Common myeloid progenitor, CD34-positive (primary cell): ENCODE measurements around the gene P3H1.

Experiments used
- CTCF ChIA-PET: fragments of 350-600 bp; sonication (Branson Sonifier 250); formaldehyde crosslinking; loops from one replicate; lab custom pipeline; 2021; ENCODE audit warnings: antibody characterized with exemption; lab: Charles Lee
- POLR2A ChIA-PET: fragments of 350-600 bp; sonication (Branson Sonifier 250); formaldehyde crosslinking; loops from one replicate; lab custom pipeline; 2021; ENCODE audit warnings: antibody characterized with exemption; lab: Charles Lee
- DNase-seq, 3 donors: peaks; one replicate each; pipeline versions ENCODE4 v3.0.0 to v3.0.0-alpha.2; 2013
- H3K27ac ChIP-seq, 2 experiments: 1 replicate in 1 of 2; 2 replicates in 1 of 2; pipeline ENCODE4 v1.7.0; 2013; ENCODE audit warnings: inconsistent platforms in 2 of 2, low read length in 2 of 2, mild to moderate bottlenecking in 2 of 2, low read depth in 1 of 2, moderate library complexity in 1 of 2; ENCODE audit not compliant: severe bottlenecking in 2 of 2, insufficient read depth in 1 of 2, poor library complexity in 1 of 2
- H3K27me3 ChIP-seq, 5 experiments: replicated peaks in 2 of 5; 1 replicate in 3 of 5; 2 replicates in 2 of 5; pipeline versions ENCODE4 v1.6.1 to v1.7.0; 2013; ENCODE audit warnings: low read length in 4 of 5, mild to moderate bottlenecking in 2 of 5, moderate library complexity in 2 of 5, inconsistent platforms in 1 of 5; ENCODE audit not compliant: insufficient read depth in 5 of 5, control insufficient read depth in 4 of 5
- H3K36me3 ChIP-seq, 4 experiments: 1 replicate in 2 of 4; 2 replicates in 2 of 4; pipeline versions ENCODE4 v1.6.1 to v1.7.0; 2013; ENCODE audit warnings: low read length in 3 of 4, control low read depth in 1 of 4, mild to moderate bottlenecking in 1 of 4; ENCODE audit not compliant: control insufficient read depth in 4 of 4, insufficient read depth in 4 of 4
- H3K4me1 ChIP-seq, 4 experiments: 1 replicate in 3 of 4; 2 replicates in 1 of 4; pipeline versions ENCODE4 v1.6.1 to v1.7.1; 2013; ENCODE audit warnings: low read length in 3 of 4, mild to moderate bottlenecking in 3 of 4, control low read depth in 1 of 4, inconsistent platforms in 1 of 4, moderate library complexity in 1 of 4; ENCODE audit not compliant: control insufficient read depth in 4 of 4, insufficient read depth in 4 of 4; ENCODE audit errors: control extremely low read depth in 1 of 4
- H3K4me3 ChIP-seq, 7 experiments: 1 replicate in 4 of 7; 2 replicates in 3 of 7; pipeline versions ENCODE4 v1.5.1 to v1.7.0; 2013; ENCODE audit warnings: mild to moderate bottlenecking in 7 of 7, low read length in 6 of 7, moderate library complexity in 6 of 7, inconsistent platforms in 2 of 7, low read depth in 2 of 7, control low read depth in 1 of 7; ENCODE audit not compliant: insufficient read depth in 4 of 7, control insufficient read depth in 1 of 7; ENCODE audit errors: extremely low read depth in 1 of 7
- H3K9me3 ChIP-seq, 5 experiments: 1 replicate in 4 of 5; 2 replicates in 1 of 5; pipeline versions ENCODE4 v1.6.1 to v1.7.1; 2013; ENCODE audit warnings: low read length in 4 of 5, mild to moderate bottlenecking in 2 of 5, inconsistent platforms in 1 of 5, low read depth in 1 of 5, moderate library complexity in 1 of 5; ENCODE audit not compliant: control insufficient read depth in 4 of 5, insufficient read depth in 2 of 5; ENCODE audit errors: control extremely low read depth in 1 of 5
- WGBS: methylation state at CpG from one replicate; pipeline ENCODE4 v1.1.5; 2013; ENCODE audit not compliant: insufficient coverage; 5-methylcytosine and 5-hydroxymethylcytosine counted together

P3H1 gene

DNA sequence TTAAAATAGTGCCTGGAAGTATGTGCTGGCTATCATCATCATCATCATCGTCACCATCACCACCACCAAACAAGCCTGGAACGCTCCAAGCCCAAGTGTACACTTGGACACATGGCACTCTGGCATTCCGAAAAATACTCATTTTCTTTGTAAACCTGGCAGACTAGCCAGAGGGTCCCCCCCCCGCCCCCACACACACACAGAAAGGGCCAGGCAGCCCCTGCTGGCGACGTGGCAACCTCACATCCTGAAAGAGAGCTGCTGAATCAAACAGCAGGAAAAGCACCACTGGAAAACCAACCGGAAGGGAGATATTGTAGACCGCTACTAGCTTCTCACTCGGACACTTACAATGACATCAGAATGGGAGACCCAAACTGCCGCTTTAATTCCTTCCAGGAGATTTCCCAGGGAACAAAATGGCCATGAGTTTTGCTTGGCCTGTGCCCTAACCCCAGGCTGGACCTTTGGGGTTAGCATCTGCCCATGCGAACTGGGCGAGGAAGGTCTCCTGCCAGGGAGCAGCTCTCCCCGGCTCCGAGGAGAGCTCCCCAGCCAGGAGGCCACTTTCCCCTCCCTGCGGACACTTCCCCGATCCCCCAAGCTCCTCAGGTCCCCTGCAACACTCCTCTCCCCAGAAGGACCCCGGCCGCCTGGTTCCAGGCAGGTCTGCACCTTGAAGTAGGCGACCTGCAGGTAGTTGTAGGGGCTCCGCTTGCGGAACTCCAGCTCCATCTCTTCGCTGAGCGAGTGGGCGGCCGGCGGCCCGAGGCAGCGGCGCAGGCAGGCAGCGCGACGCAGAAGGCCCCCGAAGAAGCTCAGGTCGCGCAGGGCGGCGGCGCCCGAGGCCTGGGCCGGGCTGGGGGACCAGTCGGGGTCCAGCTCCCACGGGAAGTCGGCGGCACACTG lies 742 bp downstream of the P3H1 start:
- no peaks in the 10 kb centered on the region for H3K9me3 ChIP-seq
- H3K4me1 ChIP-seq: peaks cover 26 to 38% (median 33%) of the 10 kb centered on the region in 4 experiments
- no peaks in the 10 kb centered on the region for H3K27me3 ChIP-seq
- H3K4me3 ChIP-seq: peak overlapping the region; percentile 81 to 98 (median 96)
- POLR2A ChIA-PET: interaction anchor here (0.6 to 1.2 kb wide), 4 partner anchors 50 to 84 kb away, joined by 3 to 8 read pairs (median 3); partner anchors contain the start of gene YBX1
- H3K27ac ChIP-seq: peak overlapping the region; percentile 46 to 86
- H3K36me3 ChIP-seq: peaks cover 2 to 10% (median 5%) of the 10 kb centered on the region in 4 experiments
- 0% methylated on average over 27 of the region's 44 CpGs for WGBS
- CTCF ChIA-PET: interaction anchor here (0.5 to 4.2 kb wide), 14 partner anchors 8 to 445 kb away, joined by 3 to 28 read pairs (median 4); partner anchors contain the start of genes ERMAP, SVBP and ZNF691
- peak; percentile 63 to 72 (median 67) for DNase-seq

DNA sequence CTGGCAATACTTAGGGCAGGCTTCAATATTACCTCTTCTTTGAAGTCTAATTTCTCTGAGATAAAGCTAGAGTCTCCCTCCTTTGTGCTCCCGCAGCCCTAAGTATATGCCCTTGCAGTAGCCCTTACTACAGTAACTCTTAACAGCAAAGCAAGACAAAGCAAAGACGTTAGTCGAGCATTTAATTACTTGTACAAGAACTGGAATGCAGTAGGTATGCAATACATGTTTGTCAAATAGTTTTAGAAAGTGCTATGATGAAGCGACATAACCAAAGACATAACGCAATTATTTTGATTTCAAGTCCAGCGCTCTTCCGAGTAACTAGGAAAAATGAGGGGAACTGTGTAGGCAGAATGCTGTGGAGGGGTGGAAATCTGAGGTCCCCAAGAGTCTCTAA lies 1.6 kb downstream of the P3H1 start:
- Histone ChIP-seq H3K27ac (peak overlapping the region in 1 of 2 experiments; percentile 86), H3K36me3 (peaks cover 2 to 10% (median 6%) of the 10 kb centered on the region in 4 experiments), H3K9me3 (no peaks in the 10 kb centered on the region), H3K4me3 (peak overlapping the region in 6 of 7 experiments; percentile 81 to 98 (median 94)), H3K4me1 (peaks cover 26 to 38% (median 33%) of the 10 kb centered on the region in 4 experiments), H3K27me3 (no peaks in the 10 kb centered on the region)
- ChIA-PET POLR2A (interaction anchor here (0.6 kb wide), 1 partner anchor 75 kb away, joined by 3 read pairs; no protein-coding TSS in a partner anchor), CTCF (interaction anchor here (0.9 to 4.2 kb wide), 6 partner anchors 11 to 444 kb away, joined by 3 to 28 read pairs (median 4); no protein-coding TSS in a partner anchor)
- 70% methylated on average over 4 of the region's 7 CpGs for WGBS
- no peak for DNase-seq

DNA sequence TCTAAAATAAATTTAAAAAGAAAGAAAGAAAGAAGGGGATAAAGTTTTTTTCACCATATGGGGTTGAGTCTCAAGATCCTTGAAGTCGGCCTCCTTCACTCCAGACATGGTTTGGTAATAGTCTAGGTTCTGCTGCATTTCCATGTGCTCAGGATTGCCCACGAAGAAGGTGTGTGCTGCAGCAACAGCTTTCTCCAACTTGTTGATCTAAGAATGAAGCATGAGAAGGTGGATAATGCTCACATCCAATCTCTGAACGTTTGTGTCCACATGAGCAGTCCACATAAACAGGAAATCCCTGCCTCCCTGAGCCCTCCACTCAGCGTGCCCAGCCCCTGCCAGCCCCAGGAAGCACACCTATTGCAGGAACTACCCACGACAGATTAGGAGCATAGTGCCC lies 4.6 kb downstream of the P3H1 start:
- no peak overlapping the region for H3K4me3 ChIP-seq
- H3K27ac ChIP-seq: no peak overlapping the region
- 43% methylated on average over 5 of the region's 5 CpGs for WGBS
- ChIA-PET CTCF (interaction anchor here (1.4 kb wide), 1 partner anchor 15 kb away, joined by 4 read pairs; no protein-coding TSS in a partner anchor), POLR2A (no interaction called here)
- H3K27me3 ChIP-seq: no peaks in the 10 kb centered on the region
- peaks cover 16 to 44% (median 33%) of the 10 kb centered on the region in 4 experiments for H3K4me1 ChIP-seq
- no peaks in the 10 kb centered on the region for H3K9me3 ChIP-seq
- DNase-seq: no peak
- H3K36me3 ChIP-seq: peaks cover 4 to 25% (median 15%) of the 10 kb centered on the region in 4 experiments

DNA sequence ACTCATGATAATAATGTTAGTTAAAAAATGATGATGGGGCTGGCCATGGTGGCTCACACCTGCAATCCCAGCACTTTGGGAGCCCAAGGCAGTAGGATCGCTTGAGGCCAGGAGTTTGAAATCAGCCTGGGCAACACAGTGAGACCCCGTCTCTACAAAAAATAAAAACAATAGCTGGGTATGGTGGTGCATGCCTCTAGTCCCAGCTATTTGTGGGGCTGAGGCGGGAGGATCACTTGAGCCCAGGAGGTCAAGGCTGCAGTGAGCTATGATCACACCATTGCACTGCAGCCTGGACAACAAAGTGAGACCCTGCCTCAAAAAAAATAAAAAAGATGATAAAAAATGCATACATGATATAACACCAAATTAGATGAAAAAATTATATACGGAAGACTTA lies 5.3 kb downstream of the P3H1 start:
- no peak overlapping the region for H3K27ac ChIP-seq
- no peak overlapping the region for H3K4me3 ChIP-seq
- peaks cover 16 to 44% (median 33%) of the 10 kb centered on the region in 4 experiments for H3K4me1 ChIP-seq
- POLR2A ChIA-PET: no interaction called here
- no peaks in the 10 kb centered on the region for H3K27me3 ChIP-seq
- peaks cover 6 to 32% (median 20%) of the 10 kb centered on the region in 4 experiments for H3K36me3 ChIP-seq
- DNase-seq: no peak
- 94% methylated on average over 3 of the region's 4 CpGs for WGBS
- H3K9me3 ChIP-seq: no peaks in the 10 kb centered on the region
- CTCF ChIA-PET: interaction anchor here (1.4 kb wide), 1 partner anchor 14 kb away, joined by 4 read pairs; no protein-coding TSS in a partner anchor

DNA sequence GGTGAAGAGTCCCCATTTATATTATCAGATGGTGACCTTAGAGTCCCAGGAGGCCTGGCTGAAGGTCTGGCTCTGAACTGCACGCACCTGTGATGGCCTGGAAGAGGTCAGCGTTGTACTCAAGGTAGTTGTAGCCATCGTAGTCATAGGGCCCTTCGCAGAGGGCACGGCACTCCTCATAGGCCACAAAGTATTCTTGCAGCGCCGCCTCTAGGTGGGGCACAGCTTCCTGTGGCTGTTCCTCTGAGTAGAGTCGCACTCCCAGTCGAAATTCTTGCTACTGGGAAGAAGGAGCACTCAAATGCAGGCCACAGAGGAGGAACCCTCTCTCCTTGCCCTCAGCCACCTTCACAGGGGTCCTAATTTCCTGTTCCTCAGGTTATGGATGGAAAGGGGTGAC lies 7.7 kb downstream of the P3H1 start:
- no peaks in the 10 kb centered on the region for H3K9me3 ChIP-seq
- peaks cover 12 to 57% (median 39%) of the 10 kb centered on the region in 4 experiments for H3K36me3 ChIP-seq
- ChIA-PET POLR2A (no interaction called here), CTCF (interaction anchor here (0.6 to 4.7 kb wide), 6 partner anchors 14 to 180 kb away, joined by 3 to 26 read pairs (median 5); no protein-coding TSS in a partner anchor)
- DNase-seq: peak in 2 of 3 donors; percentile 23 to 35
- peak overlapping the region in 1 of 7 experiments; percentile 16 for H3K4me3 ChIP-seq
- peaks cover 0 to 24% (median 15%) of the 10 kb centered on the region in 4 experiments for H3K4me1 ChIP-seq
- peak overlapping the region in 1 of 2 experiments; percentile 47 for H3K27ac ChIP-seq
- 56% methylated on average over 9 of the region's 9 CpGs for WGBS
- no peaks in the 10 kb centered on the region for H3K27me3 ChIP-seq

DNA sequence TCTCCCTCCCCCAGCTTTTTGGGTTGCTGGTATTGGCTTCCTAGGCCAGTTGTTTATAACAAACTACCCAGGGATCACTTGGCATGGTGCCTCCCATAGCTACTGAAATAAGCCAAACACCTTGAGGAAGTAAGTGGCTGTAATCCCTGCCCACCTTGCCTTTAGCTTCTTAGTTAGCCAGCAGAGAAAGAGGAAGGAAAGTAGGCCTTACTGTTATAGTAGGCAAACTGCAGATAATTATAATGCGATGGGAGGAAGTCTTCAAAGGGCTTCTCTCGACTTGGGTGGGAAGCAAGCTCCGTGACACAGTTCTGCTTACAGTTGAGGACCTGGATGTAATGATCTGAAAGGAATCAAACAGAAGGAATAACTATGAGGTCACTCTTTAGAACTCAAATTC lies 8.2 kb downstream of the P3H1 start:
- peak in 2 of 3 donors; percentile 55 to 61 for DNase-seq
- Histone ChIP-seq H3K27ac (peak overlapping the region in 1 of 2 experiments; percentile 47), H3K4me1 (peaks cover 0 to 24% (median 15%) of the 10 kb centered on the region in 4 experiments), H3K36me3 (peaks cover 12 to 61% (median 43%) of the 10 kb centered on the region in 4 experiments), H3K4me3 (no peak overlapping the region), H3K27me3 (no peaks in the 10 kb centered on the region), H3K9me3 (no peaks in the 10 kb centered on the region)
- WGBS: 24% methylated on average over 3 of the region's 3 CpGs
- ChIA-PET POLR2A (no interaction called here), CTCF (interaction anchor here (0.6 to 4.7 kb wide), 6 partner anchors 13 to 180 kb away, joined by 3 to 26 read pairs (median 5); partner anchors contain the start of gene CLDN19)
